Osteoblast (primary cell): Measurements from ENCODE around the gene SCGB2B2. TPM values are rescaled to one million over a fixed set of nuclear protein-coding genes. Genes with fewer than 3 reads are reported as not detected.
"Not testable (repeated sequence)": the region's sequence is repeated elsewhere in the genome, so short reads cannot be mapped to it uniquely, and the experiment has no call there.

Source experiments
- DNase-seq: peaks from one replicate; pipeline ENCODE4 v3.0.0; 2011; ENCODE audit warnings: low spot score, mixed read lengths; ENCODE audit not compliant: insufficient read length; ENCODE audit errors: missing footprints
- H2AFZ ChIP-seq: 2 replicates; pipeline ENCODE4 v1.6.0; 2011; ENCODE audit warnings: mild to moderate bottlenecking, low read length
- H3K27ac ChIP-seq: 2 replicates; pipeline ENCODE4 v1.5.1; 2011; ENCODE audit warnings: mild to moderate bottlenecking, low read depth, low read length, moderate library complexity
- H3K27me3 ChIP-seq: 2 replicates; pipeline ENCODE4 v1.6.0; 2012; ENCODE audit warnings: mild to moderate bottlenecking, control low read depth, inconsistent platforms, low read length, moderate library complexity; ENCODE audit not compliant: insufficient read depth
- H3K36me3 ChIP-seq: 2 replicates; pipeline ENCODE4 v1.5.1; 2011; ENCODE audit warnings: mild to moderate bottlenecking, low read length, control low read depth, moderate library complexity; ENCODE audit not compliant: insufficient read depth
- H3K4me1 ChIP-seq: 2 replicates; pipeline ENCODE4 v1.5.1; 2011; ENCODE audit warnings: mild to moderate bottlenecking, low read length, control low read depth, moderate library complexity; ENCODE audit not compliant: insufficient read depth
- H3K4me2 ChIP-seq: 2 replicates; pipeline ENCODE4 v1.6.0; 2011; ENCODE audit warnings: mild to moderate bottlenecking, low read length; ENCODE audit not compliant: insufficient read depth
- H3K4me3 ChIP-seq: fragments of 200-600 bp; sonication (generic); 3 replicates; pipeline ENCODE4 v1.5.1; 2012; ENCODE audit warnings: mild to moderate bottlenecking, low read length, inconsistent platforms; ENCODE audit not compliant: insufficient read depth
- H3K79me2 ChIP-seq: 2 replicates; pipeline ENCODE4 v1.6.0; 2012; ENCODE audit warnings: mild to moderate bottlenecking, low read length, control low read depth, inconsistent platforms; ENCODE audit not compliant: insufficient read depth
- H3K9me3 ChIP-seq: 2 replicates; pipeline ENCODE4 v1.5.1; 2011; ENCODE audit warnings: low read depth, low read length, control low read depth
- H4K20me1 ChIP-seq: 2 replicates; pipeline ENCODE4 v1.6.0; 2012; ENCODE audit warnings: mild to moderate bottlenecking, low read length, control low read depth; ENCODE audit not compliant: insufficient read depth
- total RNA-seq: library from RNA; depleted of rRNA; stranded (reverse); fragments of >200 nt; gene quantifications from 2 replicates; pipeline ENCODE4 v1.2.3, GENCODE V29; 2012
- TF ChIP-seq, protein P1 (sequence below): IDR thresholded peaks from 2 replicates; pipeline ENCODE4 v1.5.1; 2011; ENCODE audit warnings: mild to moderate bottlenecking, low read depth, low read length, moderate library complexity; ENCODE audit errors: extremely low read depth

SCGB2B2 gene
- total RNA-seq, 1 donor = 0.36 TPM

GRCh38 chr19:34671972-34672371 lies 5.0 kb downstream of the SCGB2B2 start:
- Histone ChIP-seq H3K4me3 (no peak overlapping the region), H3K79me2 (peaks cover under 1% of the 10 kb centered on the region), H3K4me2 (no peak overlapping the region), H2AFZ (no peak overlapping the region), H3K4me1 (peaks cover 3% of the 10 kb centered on the region), H4K20me1 (no peaks in the 10 kb centered on the region), H3K27ac (no peak overlapping the region), H3K9me3 (no peaks in the 10 kb centered on the region), H3K36me3 (no peaks in the 10 kb centered on the region), H3K27me3 (no peaks in the 10 kb centered on the region)
- no peak for DNase-seq
- TF ChIP-seq, protein P1, sequence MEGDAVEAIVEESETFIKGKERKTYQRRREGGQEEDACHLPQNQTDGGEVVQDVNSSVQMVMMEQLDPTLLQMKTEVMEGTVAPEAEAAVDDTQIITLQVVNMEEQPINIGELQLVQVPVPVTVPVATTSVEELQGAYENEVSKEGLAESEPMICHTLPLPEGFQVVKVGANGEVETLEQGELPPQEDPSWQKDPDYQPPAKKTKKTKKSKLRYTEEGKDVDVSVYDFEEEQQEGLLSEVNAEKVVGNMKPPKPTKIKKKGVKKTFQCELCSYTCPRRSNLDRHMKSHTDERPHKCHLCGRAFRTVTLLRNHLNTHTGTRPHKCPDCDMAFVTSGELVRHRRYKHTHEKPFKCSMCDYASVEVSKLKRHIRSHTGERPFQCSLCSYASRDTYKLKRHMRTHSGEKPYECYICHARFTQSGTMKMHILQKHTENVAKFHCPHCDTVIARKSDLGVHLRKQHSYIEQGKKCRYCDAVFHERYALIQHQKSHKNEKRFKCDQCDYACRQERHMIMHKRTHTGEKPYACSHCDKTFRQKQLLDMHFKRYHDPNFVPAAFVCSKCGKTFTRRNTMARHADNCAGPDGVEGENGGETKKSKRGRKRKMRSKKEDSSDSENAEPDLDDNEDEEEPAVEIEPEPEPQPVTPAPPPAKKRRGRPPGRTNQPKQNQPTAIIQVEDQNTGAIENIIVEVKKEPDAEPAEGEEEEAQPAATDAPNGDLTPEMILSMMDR = no peak

DNA sequence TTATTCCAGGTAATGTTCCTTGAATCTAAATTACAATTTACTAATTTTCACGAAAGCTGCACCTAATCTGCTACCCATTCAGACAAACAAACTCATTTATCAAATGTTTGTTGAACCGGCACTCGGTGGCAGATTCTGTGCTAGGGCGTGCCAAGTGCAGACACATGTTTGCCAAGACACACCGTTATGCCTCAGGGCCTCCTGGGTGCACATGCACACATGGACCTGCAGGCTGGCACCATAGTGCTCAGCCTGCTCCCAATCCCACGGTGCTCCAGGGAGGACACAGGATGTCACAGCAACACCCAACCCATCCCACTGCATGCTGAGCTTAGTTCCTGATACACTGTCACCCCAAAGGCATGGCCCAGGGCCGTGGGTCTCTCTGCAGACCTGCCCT lies 7.7 kb downstream of the SCGB2B2 start:
- Histone ChIP-seq H3K4me1 (no peaks in the 10 kb centered on the region), H3K36me3 (no peaks in the 10 kb centered on the region)
- TF ChIP-seq, protein P1 = no peak

DNA sequence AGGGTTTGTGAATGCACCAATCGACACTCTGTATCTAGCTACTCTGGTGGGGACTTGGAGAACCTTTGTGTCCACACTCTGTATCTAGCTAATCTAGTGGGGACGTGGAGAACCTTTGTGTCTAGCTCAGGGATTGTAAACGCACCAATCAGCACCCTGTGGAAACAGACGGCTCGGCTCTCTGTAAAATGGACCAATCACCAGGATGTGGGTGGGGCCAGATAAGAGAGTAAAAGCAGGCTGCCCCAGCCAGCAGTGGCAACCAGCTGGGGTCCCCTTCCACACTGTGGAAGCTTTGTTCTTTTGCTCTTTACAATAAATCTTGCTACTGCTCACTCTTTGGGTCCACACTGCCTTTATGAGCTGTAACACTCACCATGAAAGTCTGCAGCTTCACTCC lies 8.3 kb downstream of the SCGB2B2 start:
- H3K4me3 ChIP-seq, H3K9me3 ChIP-seq, H3K27me3 ChIP-seq, DNase-seq, H2AFZ ChIP-seq, H3K4me2 ChIP-seq, H3K27ac ChIP-seq, H3K4me1 ChIP-seq, H4K20me1 ChIP-seq, H3K79me2 ChIP-seq, H3K36me3 ChIP-seq: not testable (repeated sequence)

More for the DNA sequence above, 7.7 kb downstream of the SCGB2B2 start:
- no peaks in the 10 kb centered on the region for H4K20me1 ChIP-seq
- peaks cover 3% of the 10 kb centered on the region for H3K79me2 ChIP-seq
- H3K9me3 ChIP-seq = no peaks in the 10 kb centered on the region
- no peak overlapping the region for H3K4me2 ChIP-seq
- no peak for DNase-seq
- H3K27ac ChIP-seq = no peak overlapping the region
- H2AFZ ChIP-seq = no peak overlapping the region
- no peaks in the 10 kb centered on the region for H3K27me3 ChIP-seq
- H3K4me3 ChIP-seq = no peak overlapping the region

DNA sequence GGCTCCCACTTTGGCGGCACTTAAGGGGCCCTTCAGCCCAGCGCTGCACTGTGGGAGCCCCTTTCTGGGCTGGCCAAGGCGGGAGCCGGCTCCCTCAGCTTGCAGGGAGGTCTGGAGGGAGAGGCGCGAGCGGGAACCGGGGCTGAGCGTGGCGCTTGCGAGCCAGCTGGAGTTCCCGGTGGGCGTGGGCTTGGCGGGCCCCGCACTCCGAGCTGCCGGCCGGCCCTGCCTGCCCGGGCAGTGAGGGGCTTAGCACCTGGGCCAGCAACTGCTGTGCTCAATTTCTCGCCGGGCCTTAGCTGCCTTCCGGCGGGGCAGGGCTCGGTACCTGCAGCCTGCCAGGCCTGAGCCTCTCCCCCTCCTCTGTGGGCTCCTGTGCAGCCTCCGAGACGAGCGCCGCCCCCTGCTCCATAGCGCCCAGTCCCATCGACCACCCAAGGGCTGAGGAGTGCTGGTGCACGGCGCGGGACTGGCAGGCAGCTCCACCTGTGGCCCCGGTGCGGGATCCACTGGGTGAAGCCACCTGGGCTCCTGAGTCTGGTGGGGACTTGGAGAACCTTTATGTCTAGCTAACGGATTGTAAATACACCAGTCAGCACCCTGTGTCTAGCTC lies 8.8 kb downstream of the SCGB2B2 start:
- not testable (repeated sequence) for H3K27ac ChIP-seq, H3K4me3 ChIP-seq
- H2AFZ ChIP-seq = peak overlapping the region; percentile 77

DNA sequence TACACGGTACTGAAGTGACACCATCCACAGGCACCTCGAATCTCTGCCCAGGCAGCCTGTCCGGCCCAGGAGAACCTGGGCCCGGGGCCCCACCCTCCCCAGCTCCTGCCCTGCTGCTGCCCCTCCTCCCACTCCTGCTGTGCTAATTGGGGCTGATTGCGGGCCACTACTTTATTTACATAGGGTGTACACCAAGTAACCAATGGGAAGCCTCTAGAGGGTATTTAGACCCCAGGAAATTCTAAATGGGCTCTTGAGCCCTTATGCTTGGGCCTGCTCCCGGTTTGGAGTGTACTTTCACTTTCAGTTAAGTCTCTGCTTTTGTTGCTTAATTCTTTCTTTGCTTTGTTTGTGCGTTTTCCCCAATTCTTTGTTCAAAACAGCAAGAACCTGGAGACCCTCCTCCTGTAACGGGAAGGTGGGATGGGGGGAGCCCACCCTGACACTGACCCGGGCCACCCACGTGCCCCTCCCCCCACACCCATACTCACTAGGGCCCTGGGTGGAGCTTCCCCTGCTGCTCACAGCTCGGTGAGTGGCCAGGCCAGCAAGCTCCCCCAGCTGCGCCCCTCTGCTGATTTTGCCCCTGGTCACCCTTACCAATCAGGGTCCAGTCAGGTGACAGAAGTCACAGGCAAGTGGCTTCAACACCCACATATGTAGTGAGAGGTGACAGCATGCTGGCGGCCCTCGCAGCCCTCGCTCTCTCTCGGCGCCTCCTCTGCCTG lies 9.4 kb downstream of the SCGB2B2 start:
- Histone ChIP-seq H3K79me2 (peaks cover 3% of the 10 kb centered on the region), H3K36me3 (no peaks in the 10 kb centered on the region), H3K27ac (peak overlapping the region; percentile 58), H3K4me1 (no peaks in the 10 kb centered on the region), H3K4me3 (peak overlapping the region; percentile 68), H3K4me2 (peak overlapping the region; percentile 80), H3K27me3 (no peaks in the 10 kb centered on the region), H4K20me1 (no peaks in the 10 kb centered on the region), H3K9me3 (no peaks in the 10 kb centered on the region), H2AFZ (peak overlapping the region; percentile 77)
- TF ChIP-seq, protein P1 = no peak
- DNase-seq = peak; percentile 88

More for the DNA sequence above, 8.8 kb downstream of the SCGB2B2 start:
- H3K79me2 ChIP-seq, H3K9me3 ChIP-seq, H3K27me3 ChIP-seq, H3K4me1 ChIP-seq, DNase-seq, H3K36me3 ChIP-seq, H3K4me2 ChIP-seq, H4K20me1 ChIP-seq: not testable (repeated sequence)
